HG03439 (cell line): ENCODE measurements around the gene KCNV2.

Source experiments
- ATAC-seq: cut with Tn5 transposase; IDR thresholded peaks from one replicate; pipeline ENCODE4 v1.9.1; 2021; ENCODE audit warnings: mild to moderate bottlenecking, moderate library complexity; ENCODE audit not compliant: unreplicated experiment

KCNV2 gene

DNA sequence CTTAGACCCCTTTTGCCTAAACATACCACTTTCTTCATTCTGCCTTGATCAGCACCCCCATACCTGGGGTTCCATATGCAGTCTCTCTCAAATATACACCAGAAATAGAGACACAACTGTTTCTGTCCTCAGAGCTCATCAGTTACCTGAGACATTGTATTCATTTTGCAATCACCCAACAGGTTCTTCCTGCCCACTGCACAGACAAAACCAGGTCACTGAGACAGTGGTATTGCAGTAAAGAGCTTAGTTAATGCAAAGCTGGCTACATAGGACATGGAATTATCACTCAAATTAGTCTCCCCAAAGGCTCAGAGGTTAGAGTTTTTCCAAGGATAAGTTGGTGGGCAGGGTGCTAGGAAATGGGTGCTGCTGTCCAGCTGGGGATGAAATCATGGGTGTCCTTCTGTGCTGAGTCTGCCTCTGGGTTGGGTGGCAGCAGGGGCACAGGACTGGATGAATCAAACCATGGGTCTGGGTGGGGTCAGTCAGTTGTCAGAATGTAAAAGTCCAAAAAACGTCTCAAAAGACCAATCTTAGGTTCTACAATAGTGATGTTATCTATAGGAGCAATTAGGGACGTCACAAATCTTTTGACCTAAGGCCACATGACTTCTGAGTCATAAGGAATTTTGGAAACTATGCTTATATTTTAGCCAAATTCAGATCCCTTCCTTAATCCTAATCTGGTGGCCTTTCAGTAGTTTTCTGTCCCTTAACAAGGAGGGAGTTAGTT, 41.0 kb downstream of the KCNV2 start:
- ATAC-seq = no peak

DNA sequence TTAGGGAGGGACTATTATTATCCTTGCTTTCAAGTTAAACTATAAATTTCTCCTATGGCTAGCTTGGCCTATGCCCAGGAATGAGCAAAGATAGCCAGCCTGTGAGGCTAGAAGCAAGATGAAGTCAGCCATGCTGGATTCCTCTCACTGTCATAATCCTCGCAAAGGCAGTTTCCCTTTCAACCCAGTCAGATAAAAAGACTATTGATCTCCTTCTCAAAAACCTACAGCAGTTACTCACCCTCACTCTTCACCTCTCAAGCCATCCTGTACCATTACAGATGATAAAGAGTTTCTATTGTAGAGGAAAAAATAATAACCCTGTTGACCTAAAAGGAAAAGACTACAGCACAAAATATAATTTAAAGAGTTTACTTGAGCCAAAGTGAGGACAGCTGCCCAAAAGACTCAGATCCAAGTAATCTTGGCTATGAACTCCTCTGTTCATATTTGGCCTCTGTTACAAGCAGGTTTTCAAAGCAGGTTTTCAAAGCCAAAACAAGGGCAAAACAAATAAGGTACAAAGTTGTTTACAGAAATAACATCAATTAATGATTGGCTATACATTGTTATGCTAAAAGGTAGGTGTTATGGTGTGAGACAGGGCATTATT, 41.7 kb downstream of the KCNV2 start:
- ATAC-seq = no peak

DNA sequence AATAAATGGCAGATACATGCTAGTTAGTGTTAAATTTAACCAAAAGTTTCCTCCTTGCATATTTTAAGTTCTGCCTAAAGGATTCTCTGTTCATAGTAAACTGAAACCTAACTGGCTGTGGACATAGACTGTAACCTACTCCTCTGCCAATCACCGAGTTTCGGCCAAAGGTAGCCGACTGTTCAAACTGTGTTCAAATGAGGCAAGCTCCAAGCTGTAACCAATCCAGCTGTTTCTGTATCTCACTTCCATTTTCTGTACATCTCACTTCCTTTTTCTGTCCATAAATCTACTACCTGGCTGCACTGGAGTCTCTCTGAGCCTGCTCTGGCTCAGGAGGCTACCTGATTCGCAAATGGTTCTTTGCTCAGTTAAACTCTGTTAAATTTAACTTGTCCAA, 44.1 kb downstream of the KCNV2 start:
- no peak for ATAC-seq

DNA sequence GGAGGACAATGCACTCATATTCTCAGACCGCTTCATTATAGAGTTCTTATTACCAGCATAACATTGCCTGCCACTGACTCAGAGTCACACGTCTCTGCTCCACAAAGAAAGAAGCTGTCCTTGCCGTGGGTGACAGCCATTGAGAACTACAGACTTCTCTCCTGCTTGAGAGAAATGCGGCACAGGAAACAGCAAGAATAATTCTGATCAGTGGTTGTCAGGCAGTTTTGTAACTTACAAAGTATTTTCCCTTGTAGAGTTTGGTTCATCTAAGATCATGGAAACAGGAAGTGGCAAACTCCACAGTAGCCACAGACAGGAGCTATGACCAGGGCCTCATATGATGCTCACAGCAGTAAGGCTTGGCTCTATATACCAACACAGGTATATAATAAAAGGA, 47.0 kb downstream of the KCNV2 start:
- ATAC-seq = no peak

DNA sequence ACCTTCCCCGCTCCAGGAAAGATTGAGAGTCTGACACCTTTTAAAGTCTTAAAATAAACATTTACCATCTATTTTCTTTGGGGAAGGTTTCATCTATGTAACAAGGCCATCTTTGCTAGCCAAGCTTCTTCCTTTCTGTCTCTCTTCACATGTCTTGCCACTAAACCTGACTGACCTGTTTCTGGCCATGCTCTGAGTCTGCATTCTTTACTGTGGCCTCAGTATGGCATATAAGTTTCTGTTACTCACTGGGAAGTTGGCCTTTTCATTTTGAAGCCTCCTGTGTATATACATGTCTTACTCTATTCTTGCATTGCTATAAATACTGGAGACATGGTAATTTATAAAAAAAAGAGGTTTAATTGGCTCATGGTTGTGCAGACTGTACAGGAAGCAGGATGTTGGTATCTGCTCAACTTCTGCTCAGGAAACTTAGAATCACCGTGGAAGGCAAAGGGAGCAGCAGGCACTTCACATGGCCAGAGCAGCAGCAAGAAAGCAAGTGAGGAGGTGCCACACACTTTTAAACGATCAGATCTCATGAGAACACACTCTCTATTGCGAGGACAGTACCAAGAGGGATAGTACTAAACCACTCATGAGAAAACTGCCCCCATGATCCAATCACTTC, 48.1 kb downstream of the KCNV2 start:
- no peak for ATAC-seq

DNA sequence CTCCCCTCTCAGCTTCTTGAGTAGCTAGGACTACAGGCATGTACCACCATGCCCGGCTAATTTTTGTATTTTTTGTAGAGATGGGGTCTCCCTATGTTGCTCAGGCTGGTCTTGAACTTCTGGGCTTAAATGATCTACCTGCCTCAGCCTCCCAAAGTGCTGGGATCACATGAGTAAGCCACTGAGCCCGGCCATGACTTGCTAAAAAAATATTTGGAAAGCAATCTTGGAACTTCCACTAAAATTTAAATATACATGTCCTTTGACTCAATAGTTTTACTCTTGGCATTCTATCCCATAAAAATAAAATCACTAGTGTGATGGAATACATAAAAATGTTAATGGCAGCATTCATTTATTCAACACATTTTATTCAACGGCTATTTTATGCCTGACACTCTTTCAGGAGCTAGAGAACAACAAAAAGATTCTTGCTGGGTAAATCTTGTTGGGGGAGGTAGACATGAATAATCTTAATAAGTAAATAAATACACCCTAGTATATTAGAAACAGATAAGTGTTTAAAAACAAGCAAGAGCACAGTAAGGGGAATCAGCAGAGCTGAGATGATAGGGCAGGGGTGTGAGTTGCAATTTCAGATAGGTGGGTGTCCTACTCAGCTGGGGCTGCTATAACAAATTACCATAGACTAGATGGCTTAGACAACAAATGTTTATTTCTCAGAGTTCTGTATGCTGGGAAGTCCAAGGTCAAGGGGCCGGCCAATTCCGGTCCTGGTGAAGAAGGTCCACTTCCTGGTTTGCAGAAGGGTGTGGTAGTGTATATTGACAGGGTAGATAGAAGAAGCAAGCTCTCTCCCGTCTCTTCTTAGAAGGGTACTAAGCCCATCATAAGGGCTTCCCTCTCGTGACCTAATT, 50.7 kb downstream of the KCNV2 start:
- ATAC-seq = no peak

DNA sequence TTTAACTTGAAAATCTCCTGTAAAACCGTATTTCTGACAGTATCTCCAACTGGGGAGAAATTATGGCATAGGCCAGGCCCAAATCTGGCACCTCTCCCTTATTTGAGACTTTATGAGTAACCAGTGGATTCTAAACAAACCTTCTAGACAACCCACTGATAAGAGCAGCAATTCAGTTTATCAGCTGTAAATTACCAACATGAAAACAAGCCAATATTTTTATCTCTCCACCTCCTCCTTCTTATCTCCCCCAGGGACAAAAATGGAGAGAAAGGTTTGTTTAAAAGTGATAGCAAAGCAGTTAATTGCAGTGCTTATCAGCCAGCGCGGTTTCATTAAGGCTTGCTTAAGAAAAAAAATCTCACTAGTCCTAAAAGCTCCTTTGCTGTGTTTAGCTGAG, 53.8 kb downstream of the KCNV2 start:
- ATAC-seq = no peak

DNA sequence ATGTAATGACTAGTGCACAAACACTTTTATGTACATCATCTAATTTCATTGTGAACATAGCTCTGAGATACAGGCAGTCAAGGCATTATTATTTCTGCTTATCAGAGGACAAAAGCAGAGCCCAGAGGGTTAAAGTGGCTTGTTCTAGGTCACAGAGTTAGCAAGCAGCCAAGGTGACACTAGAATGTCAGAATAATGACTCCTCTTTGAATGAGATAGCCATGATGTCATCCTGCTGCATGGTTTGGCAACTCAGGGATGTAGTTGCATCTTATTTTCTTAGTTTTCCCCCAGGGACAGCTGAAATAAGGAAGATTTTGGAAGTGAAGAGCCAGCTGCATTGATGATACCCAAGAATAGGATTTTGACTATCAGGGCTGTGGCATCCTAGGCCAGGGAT, 54.4 kb downstream of the KCNV2 start:
- ATAC-seq = no peak

DNA sequence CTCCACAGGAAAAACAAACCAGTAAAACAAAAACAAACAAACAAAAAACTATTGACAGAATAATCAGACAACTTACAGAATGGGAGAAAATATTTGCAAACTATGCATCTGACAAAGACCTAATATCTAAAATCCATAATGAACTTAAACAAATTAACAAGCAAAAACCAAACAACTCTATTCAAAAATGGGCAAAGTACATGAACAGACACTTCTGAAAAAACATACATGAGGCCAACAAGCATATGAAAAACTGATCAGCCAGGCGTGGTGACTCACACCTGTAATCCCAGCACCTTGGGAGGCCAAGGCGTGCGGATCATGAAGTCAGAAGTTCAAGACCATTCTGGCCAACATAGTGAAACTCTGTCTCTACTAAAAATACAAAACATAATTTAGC, 60.1 kb downstream of the KCNV2 start:
- ATAC-seq = no peak

DNA sequence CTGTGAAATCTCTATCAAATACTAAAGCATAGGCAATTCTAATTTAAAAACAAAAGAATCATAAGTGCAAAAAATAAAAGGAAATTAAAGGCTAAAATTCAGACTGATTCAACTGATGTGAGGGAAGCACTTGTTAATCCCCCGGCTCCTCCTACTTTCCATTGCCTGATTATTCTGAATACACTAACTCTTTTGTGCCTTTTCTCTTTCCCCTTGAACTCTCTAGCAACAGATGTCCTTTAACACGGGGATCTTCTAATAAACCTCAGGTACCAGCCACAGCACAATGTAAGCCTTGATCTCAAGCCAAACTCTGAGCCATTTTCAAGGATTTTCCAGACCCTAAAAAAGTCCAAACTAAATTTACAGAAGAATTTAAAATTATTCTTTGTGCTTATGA, 61.5 kb downstream of the KCNV2 start:
- ATAC-seq = no peak
